GM21515 (cell line): ENCODE results near the gene LIX1.
"Not testable (repeated sequence)": the region's sequence is repeated elsewhere in the genome, so short reads cannot be mapped to it uniquely, and the experiment has no call there.

ENCODE experiments used
- ATAC-seq: cut with Tn5 transposase; IDR thresholded peaks from one replicate; pipeline ENCODE4 v1.9.1; 2021; ENCODE audit not compliant: unreplicated experiment

The LIX1 gene

GRCh38 chr5:97105501-97106215 lies 36.8 kb downstream of the LIX1 start:
- ATAC-seq, result no peak

GRCh38 chr5:97102010-97102470 lies 40.4 kb downstream of the LIX1 start:
- ATAC-seq, result no peak

- ATAC-seq, result no peak
These were observed 41.1 kb downstream of the LIX1 start for GRCh38 chr5:97101189-97101910.

GRCh38 chr5:97100476-97100875 lies 41.9 kb downstream of the LIX1 start:
- ATAC-seq, result no peak

GRCh38 chr5:97098922-97099321 lies 43.5 kb downstream of the LIX1 start:
- ATAC-seq, result no peak

GRCh38 chr5:97097326-97098230 lies 44.8 kb downstream of the LIX1 start:
- no peak for ATAC-seq

- no peak for ATAC-seq
These were observed 45.6 kb downstream of the LIX1 start for GRCh38 chr5:97096846-97097245.

GRCh38 chr5:97096191-97096590 lies 46.2 kb downstream of the LIX1 start:
- no peak for ATAC-seq

- peak; percentile 42 for ATAC-seq
These were observed 47.1 kb downstream of the LIX1 start for GRCh38 chr5:97095318-97095732.

GRCh38 chr5:97094579-97095317 lies 47.7 kb downstream of the LIX1 start:
- ATAC-seq, result peak; percentile 98

- ATAC-seq, result no peak
These were observed 49.2 kb downstream of the LIX1 start for GRCh38 chr5:97093193-97093592.

GRCh38 chr5:97090944-97091343 lies 51.5 kb downstream of the LIX1 start:
- ATAC-seq, result no peak

GRCh38 chr5:97089149-97089801 lies 53.1 kb downstream of the LIX1 start:
- ATAC-seq, result no peak

- no peak for ATAC-seq
These were observed 53.6 kb downstream of the LIX1 start for GRCh38 chr5:97088774-97089148.

GRCh38 chr5:97087138-97087537 lies 55.3 kb downstream of the LIX1 start:
- ATAC-seq, result no peak

- ATAC-seq, result no peak
These were observed 56.8 kb downstream of the LIX1 start for GRCh38 chr5:97085459-97086181.

- not testable (repeated sequence) for ATAC-seq
These were observed 57.5 kb downstream of the LIX1 start for GRCh38 chr5:97084782-97085458.

- ATAC-seq, result no peak
These were observed 63.3 kb downstream of the LIX1 start for GRCh38 chr5:97078958-97079743.
